GM23248 (cell line): ENCODE data around the gene BDNF. TPM values are rescaled to one million over a fixed set of nuclear protein-coding genes. Genes with fewer than 3 reads are reported as not detected.

Experiments
- DNase-seq: peaks from one replicate; pipeline ENCODE4 v3.0.0-alpha.2; 2015
- H2AFZ ChIP-seq: fragments of 200-600 bp; sonication (generic); 2 replicates; pipeline ENCODE4 v1.6.1; 2016; ENCODE audit warnings: antibody characterized with exemption
- H3F3A ChIP-seq: fragments of 200-600 bp; sonication (generic); 2 replicates; pipeline ENCODE4 v1.6.1; 2016; ENCODE audit warnings: mild to moderate bottlenecking, antibody characterized with exemption, mixed run types; ENCODE audit not compliant: insufficient read depth
- H3K27ac ChIP-seq: fragments of 200-600 bp; sonication (generic); 2 replicates; pipeline ENCODE4 v1.5.1; 2016; ENCODE audit warnings: mild to moderate bottlenecking
- H3K27me3 ChIP-seq: fragments of 200-600 bp; sonication (generic); replicated peaks from 2 replicates; pipeline ENCODE4 v1.6.1; 2016; ENCODE audit warnings: mild to moderate bottlenecking; ENCODE audit not compliant: insufficient read depth
- H3K36me3 ChIP-seq: fragments of 200-600 bp; sonication (generic); 2 replicates; pipeline ENCODE4 v1.6.1; 2016; ENCODE audit warnings: low read depth, mild to moderate bottlenecking
- H3K4me1 ChIP-seq: fragments of 200-600 bp; sonication (generic); 2 replicates; pipeline ENCODE4 v1.6.1; 2016; ENCODE audit warnings: mild to moderate bottlenecking; ENCODE audit not compliant: insufficient read depth
- H3K4me2 ChIP-seq: fragments of 200-600 bp; sonication (generic); one replicate; pipeline ENCODE4 v1.6.1; 2016; ENCODE audit warnings: mild to moderate bottlenecking; ENCODE audit not compliant: unreplicated experiment
- H3K4me3 ChIP-seq: fragments of 200-600 bp; sonication (generic); 2 replicates; pipeline ENCODE4 v1.5.1; 2016; ENCODE audit warnings: mild to moderate bottlenecking
- H3K79me2 ChIP-seq: fragments of 200-600 bp; sonication (generic); 2 replicates; pipeline ENCODE4 v1.6.1; 2016; ENCODE audit warnings: mild to moderate bottlenecking; ENCODE audit not compliant: insufficient read depth
- H3K9ac ChIP-seq: fragments of 200-600 bp; sonication (generic); 2 replicates; pipeline ENCODE4 v1.6.1; 2016; ENCODE audit warnings: mild to moderate bottlenecking
- H3K9me2 ChIP-seq: fragments of 200-600 bp; sonication (generic); 2 replicates; pipeline ENCODE4 v1.6.1; 2016; ENCODE audit warnings: mixed run types, mild to moderate bottlenecking, moderate library complexity; ENCODE audit not compliant: insufficient read depth
- H3K9me3 ChIP-seq: fragments of 200-600 bp; sonication (generic); one replicate; pipeline ENCODE4 v1.6.1; 2017; ENCODE audit warnings: low read depth
- H4K20me1 ChIP-seq: fragments of 200-600 bp; sonication (generic); 2 replicates; pipeline ENCODE4 v1.6.0; 2016; ENCODE audit not compliant: insufficient read depth
- EZH2 ChIP-seq: fragments of 200-600 bp; sonication (generic); IDR thresholded peaks from 2 replicates; pipeline ENCODE4 v1.6.1; 2018; ENCODE audit warnings: antibody characterized with exemption, mild to moderate bottlenecking; ENCODE audit not compliant: insufficient read depth, poor library complexity, severe bottlenecking
- EZH2phosphoT487 ChIP-seq: fragments of 200-600 bp; sonication (generic); IDR thresholded peaks from 2 replicates; pipeline ENCODE4 v1.6.1; 2018; ENCODE audit warnings: antibody characterized with exemption, moderate library complexity, mild to moderate bottlenecking, low read depth; ENCODE audit not compliant: insufficient read depth
- WGBS, 2 experiments: methylation state at CpG; one replicate each; pipeline ENCODE4 v1.1.6; 2015 to 2017; ENCODE audit warnings: low lambda C conversion rate in 2 of 2, low coverage in 1 of 2; ENCODE audit errors: missing lambda C conversion rate in 2 of 2; 5-methylcytosine and 5-hydroxymethylcytosine counted together
- in situ Hi-C: fragments of 300-500 bp; cut with MboI; formaldehyde crosslinking; loops from 2 replicates; pipeline ENCODE4 v1.15.0; 2020
- polyA plus RNA-seq: library from polyadenylated mRNA; unstranded; fragments of >200 nt; fragmentation: Nextera tagmentation; extraction: Ambion mirVana; gene quantifications from 2 replicates; pipeline ENCODE4 v1.2.1, GENCODE V29; 2016
- total RNA-seq: library from RNA; depleted of rRNA; stranded (reverse); fragments of >200 nt; shearing (Covaris generic); gene quantifications from 2 replicates; pipeline ENCODE4 v1.2.3, GENCODE V29; 2014

BDNF gene
- total and polyA plus RNA-seq, 2 experiments from 2014 or later = 58.1 to 63.6 TPM

DNA sequence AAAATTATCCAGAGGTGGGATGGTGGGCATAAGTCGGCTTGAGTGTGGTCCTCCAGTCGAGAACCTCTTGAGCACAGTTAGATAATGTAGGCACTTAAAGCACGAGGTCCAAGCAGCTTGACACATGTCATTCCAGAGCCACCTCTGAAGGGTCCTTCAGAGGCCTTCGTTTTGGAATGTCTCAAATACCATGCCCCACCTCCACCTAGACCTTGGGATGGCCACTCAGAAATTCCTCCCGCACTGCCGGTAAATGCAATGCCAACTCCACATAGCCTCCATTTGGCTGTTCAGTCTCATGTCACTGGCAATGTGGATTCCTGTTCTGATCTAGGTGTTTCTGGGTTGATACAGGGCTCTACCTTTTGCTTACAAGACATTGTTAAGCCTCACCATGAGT, 43.9 kb downstream of the BDNF start:
- H3K9ac ChIP-seq = no peak overlapping the region
- in situ Hi-C loops = no loop called here
- DNase-seq = no peak
- peaks cover 15% of the 10 kb centered on the region; the same call in 1 of the 2 replicates for H3K4me1 ChIP-seq
- no peak overlapping the region for H3K4me3 ChIP-seq
- no peak overlapping the region for H2AFZ ChIP-seq
- no peak overlapping the region for H3K27ac ChIP-seq
- peaks cover 96% of the 10 kb centered on the region for H3K79me2 ChIP-seq
- no peaks in the 10 kb centered on the region for H3K9me2 ChIP-seq
- WGBS, 2 experiments = 63 to 78% methylated on average over 6 of the region's 6 CpGs
- H3K4me2 ChIP-seq = no peak overlapping the region
- no peaks in the 10 kb centered on the region for H3K9me3 ChIP-seq
- H3F3A ChIP-seq = peaks cover 78% of the 10 kb centered on the region
- H3K27me3 ChIP-seq = no peaks in the 10 kb centered on the region
- 0 out of 2 replicates have a peak, but pooled peaks cover 3% of the 10 kb centered on the region for H4K20me1 ChIP-seq
- TF ChIP-seq EZH2 (no peak), EZH2phosphoT487 (no peak)
- peaks cover 62% of the 10 kb centered on the region for H3K36me3 ChIP-seq

- in situ Hi-C loops = no loop called here
- H3K9me2 ChIP-seq = no peaks in the 10 kb centered on the region
- peaks cover 86% of the 10 kb centered on the region for H3F3A ChIP-seq
- H3K4me3 ChIP-seq = no peak overlapping the region
- no peak for DNase-seq
- peaks cover 75% of the 10 kb centered on the region for H3K79me2 ChIP-seq
- TF ChIP-seq EZH2phosphoT487 (no peak), EZH2 (no peak)
- no peaks in the 10 kb centered on the region for H3K4me1 ChIP-seq
- no peaks in the 10 kb centered on the region for H3K9me3 ChIP-seq
- H3K27ac ChIP-seq = no peak overlapping the region
- WGBS, 2 experiments = 65 to 72% methylated on average over 8 of the region's 8 CpGs
- H3K9ac ChIP-seq = no peak overlapping the region
- no peak overlapping the region for H2AFZ ChIP-seq
- H3K4me2 ChIP-seq = no peak overlapping the region
- H3K27me3 ChIP-seq = no peaks in the 10 kb centered on the region
- no peaks in the 10 kb centered on the region for H4K20me1 ChIP-seq
- H3K36me3 ChIP-seq = peaks cover 61% of the 10 kb centered on the region
These were observed 46.1 kb downstream of the BDNF start for GRCh38 chr11:27653990-27654758.

GRCh38 chr11:27651711-27652110, 48.5 kb downstream of the BDNF start:
- no peak for DNase-seq
- no peak overlapping the region for H3K27ac ChIP-seq
- H3K4me3 ChIP-seq = no peak overlapping the region
- H3K9me2 ChIP-seq = no peaks in the 10 kb centered on the region
- H3K36me3 ChIP-seq = peaks cover 36% of the 10 kb centered on the region
- no peaks in the 10 kb centered on the region for H3K9me3 ChIP-seq
- in situ Hi-C loops = no loop called here
- peaks cover 50% of the 10 kb centered on the region for H3K79me2 ChIP-seq
- TF ChIP-seq EZH2phosphoT487 (no peak), EZH2 (no peak)
- no peak overlapping the region for H3K9ac ChIP-seq
- H3K4me2 ChIP-seq = no peak overlapping the region
- no peaks in the 10 kb centered on the region for H4K20me1 ChIP-seq
- no peak overlapping the region for H2AFZ ChIP-seq
- H3K27me3 ChIP-seq = no peaks in the 10 kb centered on the region
- no peaks in the 10 kb centered on the region for H3K4me1 ChIP-seq
- H3F3A ChIP-seq = peaks cover 82% of the 10 kb centered on the region

GRCh38 chr11:27650988-27651387, 49.3 kb downstream of the BDNF start:
- Histone ChIP-seq H4K20me1 (no peaks in the 10 kb centered on the region), H3K4me3 (no peak overlapping the region), H3K9me2 (no peaks in the 10 kb centered on the region), H3K9ac (no peak overlapping the region), H2AFZ (no peak overlapping the region), H3K4me1 (no peaks in the 10 kb centered on the region), H3K9me3 (no peaks in the 10 kb centered on the region), H3F3A (peaks cover 81% of the 10 kb centered on the region), H3K36me3 (peaks cover 29% of the 10 kb centered on the region; the same call in 1 of the 2 replicates), H3K27ac (no peak overlapping the region), H3K79me2 (peaks cover 43% of the 10 kb centered on the region), H3K27me3 (no peaks in the 10 kb centered on the region), H3K4me2 (no peak overlapping the region)
- in situ Hi-C loops = no loop called here
- no peak for DNase-seq
- no peak for TF ChIP-seq EZH2phosphoT487
- no peak for TF ChIP-seq EZH2
- 12% methylated on average over 4 of the region's 4 CpGs for WGBS, 2 experiments
